PC-9 (cell line): Measurements from ENCODE around the gene SH2D1B. TPM values are rescaled to one million over a fixed set of nuclear protein-coding genes. Genes with fewer than 3 reads are reported as not detected.

Experiments
- BruUV-seq: library from RNA; stranded (reverse); fragments of 400-500 nt; replicated peaks from 2 replicates; lab custom pipeline; 2021; lab: Mats Ljungman, UMichigan
- CTCF ChIA-PET: fragments of 300-600 bp; sonication (Branson Sonifier 250); formaldehyde crosslinking; loops from one replicate; lab custom pipeline; 2022; ENCODE audit warnings: antibody characterized with exemption; lab: Charles Lee
- POLR2A ChIA-PET: fragments of 300-600 bp; sonication (Branson Sonifier 250); formaldehyde crosslinking; loops from one replicate; lab custom pipeline; 2022; ENCODE audit warnings: antibody characterized with exemption; ENCODE audit not compliant: unreplicated experiment; lab: Charles Lee
- DNase-seq, 2 experiments: peaks; one replicate each; pipeline versions ENCODE4 v3.0.0 to v3.0.0-alpha.2; 2015 to 2022; ENCODE audit warnings: mixed read lengths in 1 of 2
- H2AFZ ChIP-seq: fragments of 200-600 bp; sonication (generic); 2 replicates; pipeline ENCODE4 v1.8.1; 2017; ENCODE audit warnings: antibody characterized with exemption
- H3F3A ChIP-seq: fragments of 200-600 bp; sonication (generic); 2 replicates; pipeline ENCODE4 v1.8.1; 2017; ENCODE audit warnings: antibody characterized with exemption, mild to moderate bottlenecking, low read depth; ENCODE audit not compliant: insufficient read depth
- H3K27ac ChIP-seq: fragments of 200-600 bp; sonication (generic); 2 replicates; pipeline ENCODE4 v1.6.1; 2016; ENCODE audit warnings: mixed run types
- H3K27me3 ChIP-seq: fragments of 200-600 bp; sonication (generic); 2 replicates; pipeline ENCODE4 v1.6.1; 2016; ENCODE audit warnings: low read depth, mixed run types; ENCODE audit not compliant: insufficient read depth
- H3K36me3 ChIP-seq: fragments of 200-600 bp; sonication (generic); 2 replicates; pipeline ENCODE4 v1.6.1; 2016; ENCODE audit warnings: low read depth, mixed run types
- H3K4me1 ChIP-seq: fragments of 200-600 bp; sonication (generic); replicated peaks from 2 replicates; pipeline ENCODE4 v1.6.1; 2016; ENCODE audit warnings: mixed run types; ENCODE audit not compliant: insufficient read depth
- H3K4me2 ChIP-seq: fragments of 200-600 bp; sonication (generic); 2 replicates; pipeline ENCODE4 v1.6.1; 2017; ENCODE audit warnings: mixed run types
- H3K4me3 ChIP-seq: fragments of 200-600 bp; sonication (generic); 2 replicates; pipeline ENCODE4 v1.6.1; 2016; ENCODE audit warnings: mixed run types
- H3K79me2 ChIP-seq: fragments of 200-600 bp; sonication (generic); 2 replicates; pipeline ENCODE4 v1.6.1; 2017; ENCODE audit warnings: low read depth, mixed run types
- H3K9me2 ChIP-seq: fragments of 200-600 bp; sonication (generic); 2 replicates; pipeline ENCODE4 v1.8.1; 2017; ENCODE audit warnings: mild to moderate bottlenecking; ENCODE audit not compliant: insufficient read depth
- H3K9me3 ChIP-seq: fragments of 200-600 bp; sonication (generic); 2 replicates; pipeline ENCODE4 v1.8.1; 2016; ENCODE audit warnings: low read depth; ENCODE audit not compliant: insufficient read depth
- H4K20me1 ChIP-seq: fragments of 200-600 bp; sonication (generic); 2 replicates; pipeline ENCODE4 v1.8.1; 2017; ENCODE audit not compliant: insufficient read depth
- CTCF ChIP-seq: fragments of 200-600 bp; sonication (generic); conservative IDR thresholded peaks from 2 replicates; pipeline ENCODE4 v1.6.1; 2017; ENCODE audit warnings: mixed run types, antibody characterized with exemption, mild to moderate bottlenecking, moderate library complexity
- EZH2 ChIP-seq: fragments of 200-600 bp; sonication (generic); IDR thresholded peaks from 2 replicates; pipeline ENCODE4 v1.8.0; 2017; ENCODE audit warnings: antibody characterized with exemption, low read depth
- intact Hi-C: fragments of 100-400 bp; cut with micrococcal nuclease; formaldehyde crosslinking; loops from one replicate; pipeline ENCODE4 v1.10.0; 2022; ENCODE audit not compliant: unreplicated experiment
- total RNA-seq: library from RNA; stranded (reverse); gene quantifications from 2 replicates; pipeline ENCODE4 v1.2.3, GENCODE V29; 2021

Gene SH2D1B
- total RNA-seq, 1 experiment from 2014 or later: not detected

- Histone ChIP-seq H3K4me3 (no peak overlapping the region), H3F3A (peaks cover 5% of the 10 kb centered on the region), H3K9me3 (no peaks in the 10 kb centered on the region), H2AFZ (no peak overlapping the region), H3K79me2 (no peaks in the 10 kb centered on the region), H3K27me3 (no peaks in the 10 kb centered on the region), H3K27ac (no peak overlapping the region), H3K4me2 (no peak overlapping the region), H3K4me1 (peaks cover 15% of the 10 kb centered on the region), H3K36me3 (peaks cover 19% of the 10 kb centered on the region), H3K9me2 (no peaks in the 10 kb centered on the region), H4K20me1 (no peaks in the 10 kb centered on the region)
- intact Hi-C loops: no loop called here
- no TSS peak for BruUV-seq
- CTCF ChIA-PET: no interaction called here
- TF ChIP-seq CTCF: no peak
- no peak for TF ChIP-seq EZH2
- POLR2A ChIA-PET: no interaction called here
- DNase-seq: no peak
Measured at GRCh38 chr1:162383516-162383915, 28.4 kb downstream of the SH2D1B start.

DNA sequence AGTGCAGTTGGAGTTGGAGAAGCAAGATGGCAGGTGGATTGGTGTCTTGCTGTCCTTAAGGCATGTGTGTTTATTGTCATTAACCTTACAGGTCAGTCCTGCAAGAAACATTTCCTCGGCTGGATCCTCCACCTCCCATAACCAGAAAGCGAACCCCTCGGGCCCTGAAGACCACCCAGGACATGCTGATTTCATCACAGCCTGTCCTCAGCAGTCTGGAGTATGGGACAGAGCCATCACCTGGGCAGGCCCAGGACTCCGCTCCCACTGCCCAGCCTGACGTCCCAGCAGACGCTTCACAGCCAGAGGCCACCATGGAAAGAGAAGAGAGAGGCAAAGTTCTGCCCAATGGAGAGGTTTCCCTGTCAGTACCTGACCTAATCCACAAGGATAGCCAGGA lies 28.8 kb downstream of the SH2D1B start:
- no peak overlapping the region for H3K27ac ChIP-seq
- H3K4me1 ChIP-seq: peaks cover 15% of the 10 kb centered on the region

DNA sequence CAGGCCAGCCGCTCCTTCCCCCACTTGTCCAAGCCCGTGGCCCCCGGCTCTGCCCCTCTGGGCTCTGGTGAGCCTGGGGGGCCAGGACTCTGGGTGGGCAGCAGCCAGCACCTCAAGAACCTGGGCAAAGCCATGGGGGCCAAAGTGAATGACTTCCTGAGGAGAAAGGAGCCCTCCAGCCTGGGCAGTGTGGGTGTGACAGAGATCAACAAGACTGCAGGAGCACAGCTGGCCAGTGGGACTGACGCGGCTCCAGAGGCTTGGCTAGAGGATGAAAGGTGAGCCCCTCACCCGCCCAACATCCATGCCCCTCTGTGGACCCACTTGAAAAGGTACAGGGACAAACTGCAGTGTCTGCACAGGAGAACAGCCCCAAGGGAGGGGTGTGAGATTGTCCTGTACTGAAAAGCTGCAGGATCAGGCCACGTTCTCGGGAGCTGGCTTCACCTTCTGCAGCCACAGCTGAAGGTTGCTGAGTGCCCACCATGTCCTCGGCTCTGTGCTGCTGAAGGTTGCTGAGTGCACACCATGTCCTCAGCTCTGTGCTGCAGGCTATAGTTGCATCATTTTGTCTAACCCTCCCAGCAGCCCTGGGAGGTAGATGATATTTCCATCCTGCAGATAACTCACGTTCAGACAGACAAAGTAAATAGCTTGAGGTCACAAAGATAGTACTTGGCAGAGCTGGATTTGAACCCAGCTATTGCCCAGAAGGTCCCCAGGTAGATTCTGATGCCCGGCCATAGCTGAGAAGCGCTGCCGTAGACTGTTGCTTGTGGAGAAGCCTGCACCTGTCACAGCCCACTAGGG lies 29.8 kb downstream of the SH2D1B start:
- Histone ChIP-seq H4K20me1 (no peaks in the 10 kb centered on the region), H3K27me3 (no peaks in the 10 kb centered on the region), H3K27ac (no peak overlapping the region), H3K9me3 (no peaks in the 10 kb centered on the region), H3K4me2 (no peak overlapping the region), H3F3A (peaks cover 5% of the 10 kb centered on the region), H3K4me3 (no peak overlapping the region), H3K79me2 (no peaks in the 10 kb centered on the region), H3K4me1 (peaks cover 15% of the 10 kb centered on the region), H2AFZ (no peak overlapping the region), H3K9me2 (no peaks in the 10 kb centered on the region), H3K36me3 (peaks cover 19% of the 10 kb centered on the region)
- BruUV-seq: no TSS peak
- intact Hi-C loops: no loop called here
- TF ChIP-seq EZH2 (no peak), CTCF (no peak)
- POLR2A ChIA-PET: interaction anchor here (0.8 kb wide), 1 partner anchor 32 kb away, joined by 4 read pairs; no protein-coding TSS in a partner anchor
- no peak for DNase-seq
- CTCF ChIA-PET: interaction anchor here (1.2 kb wide), 1 partner anchor 24 kb away, joined by 3 read pairs; no protein-coding TSS in a partner anchor

More for the DNA sequence above, 28.8 kb downstream of the SH2D1B start:
- no peak for TF ChIP-seq EZH2
- TF ChIP-seq CTCF: no peak
- no TSS peak for BruUV-seq
- CTCF ChIA-PET: no interaction called here
- Histone ChIP-seq H2AFZ (no peak overlapping the region), H3K4me3 (no peak overlapping the region), H3K9me2 (no peaks in the 10 kb centered on the region), H4K20me1 (no peaks in the 10 kb centered on the region), H3K79me2 (no peaks in the 10 kb centered on the region), H3F3A (peaks cover 5% of the 10 kb centered on the region), H3K27me3 (no peaks in the 10 kb centered on the region), H3K4me2 (no peak overlapping the region), H3K36me3 (peaks cover 19% of the 10 kb centered on the region), H3K9me3 (no peaks in the 10 kb centered on the region)
- POLR2A ChIA-PET: no interaction called here
- intact Hi-C loops: no loop called here
- no peak for DNase-seq
